K562 (cell line): ENCODE measurements around the gene LENEP. TPM values are rescaled to one million over a fixed set of nuclear protein-coding genes. Genes with fewer than 3 reads are reported as not detected.

Experiments used
- CBX3 ChIP-seq, 2 experiments: IDR thresholded peaks; 1 replicate in 1 of 2; 2 replicates in 1 of 2; pipeline ENCODE4 v1.6.1; 2012; ENCODE audit warnings: inconsistent platforms in 2 of 2, low read length in 2 of 2, borderline replicate concordance in 1 of 2, control low read depth in 1 of 2
- HNRNPK ChIP-seq: fragments of 200-400 bp; formaldehyde crosslinking; IDR thresholded peaks from one replicate; pipeline ENCODE4 v1.6.1; 2018; ENCODE audit warnings: mild to moderate bottlenecking, low read depth, low read length; ENCODE audit not compliant: poor library complexity, severe bottlenecking
- KDM1A ChIP-seq, 2 experiments: fragments of 450-650 bp; IDR thresholded peaks; 2 replicates each; pipeline ENCODE4 v1.6.1; 2016; ENCODE audit warnings: mild to moderate bottlenecking in 2 of 2
- KLF6 ChIP-seq: fragments of 250-450 bp; sonication (Bioruptor Pico); IDR thresholded peaks from 2 replicates; pipeline ENCODE4 v1.4.0; 2020; ENCODE audit warnings: mild to moderate bottlenecking, moderate library complexity, borderline replicate concordance
- MAFF ChIP-seq: IDR thresholded peaks from 2 replicates; pipeline ENCODE4 v1.6.1; 2012; ENCODE audit warnings: low read length, improper control_type of control experiment
- MEF2D ChIP-seq: conservative IDR thresholded peaks from 2 replicates; pipeline ENCODE4 v1.6.1; 2016; ENCODE audit warnings: low read depth, missing genetic modification characterization, missing compliant biosample characterization
- NBN ChIP-seq: fragments of 450-650 bp; IDR thresholded peaks from 2 replicates; pipeline ENCODE4 v1.6.1; 2016; ENCODE audit warnings: low read depth, mild to moderate bottlenecking
- PRMT5 ChIP-seq: sonication (generic); formaldehyde crosslinking; IDR thresholded peaks from 2 replicates; pipeline ENCODE4 v1.5.0; 2020; ENCODE audit warnings: missing genetic modification reagents
- RUNX1 ChIP-seq: sonication (generic); IDR thresholded peaks from 2 replicates; pipeline ENCODE4 v1.6.1; 2016; ENCODE audit warnings: antibody characterized with exemption, low read depth
- SRSF3 ChIP-seq: fragments of 200-400 bp; formaldehyde crosslinking; IDR thresholded peaks from 2 replicates; pipeline ENCODE4 v1.6.1; 2016; ENCODE audit warnings: mild to moderate bottlenecking, low read length, moderate library complexity; ENCODE audit not compliant: insufficient read depth
- TSC22D4 ChIP-seq: fragments of 450-650 bp; IDR thresholded peaks from 2 replicates; pipeline ENCODE4 v1.6.1; 2016; ENCODE audit warnings: missing genetic modification characterization, missing biosample characterization, control low read depth
- ZNF445 ChIP-seq: fragments of 250-450 bp; sonication (Bioruptor Pico); IDR thresholded peaks from 2 replicates; pipeline ENCODE4 v1.4.0; 2020; ENCODE audit warnings: low read depth, mild to moderate bottlenecking, moderate library complexity
- polyA plus RNA-seq, 8 experiments: library from polyadenylated mRNA; depleted of rRNA in 4 of 8; stranded (reverse) in 5 of 8; unstranded in 3 of 8; fragments of >200 nt; fragmentation: Nextera tagmentation in 2 of 8; fragmentation: Illumina TruSeq in 1 of 8; extraction: Ambion mirVana in 2 of 8; extraction: Trizol in 1 of 8; gene quantifications; 2 replicates each; pipeline versions ENCODE4 v1.2.1 to v1.2.3, GENCODE V29; 2011 to 2014; ENCODE audit warnings: inconsistent platforms in 1 of 8, missing spikeins in 1 of 8
- total RNA-seq, 7 experiments: library from RNA; depleted of rRNA in 6 of 7; stranded (reverse); fragments of >200 nt in 6 of 7; fragmentation: Illumina TruSeq in 2 of 7; extraction: Trizol in 2 of 7; gene quantifications; 2 replicates each; pipeline versions ENCODE4 v1.2.1 to v1.2.3, GENCODE V29; 2011 to 2021; ENCODE audit warnings: low replicate concordance in 1 of 7
- TF ChIP-seq, protein P1 (sequence below): fragments of 200-800 bp; sonication (Bioruptor generic); IDR thresholded peaks from 2 replicates; pipeline ENCODE4 v1.6.1; 2016; ENCODE audit warnings: missing genetic modification characterization, missing compliant biosample characterization
- TF ChIP-seq, protein P2 (sequence below): fragments of 450-650 bp; IDR thresholded peaks from 2 replicates; pipeline ENCODE4 v1.6.1; 2016; ENCODE audit warnings: low read depth, mild to moderate bottlenecking, moderate library complexity
- TF ChIP-seq, protein P3 (sequence below): fragments of 250-450 bp; sonication (Bioruptor Pico); IDR thresholded peaks from 2 replicates; pipeline ENCODE4 v1.4.0; 2020

Gene LENEP
- total and polyA plus RNA-seq, 9 of the 15 experiments (the other 6 are each of a cell fraction or from before 2014, with no cell fraction given) = 0.23 to 0.87 (median 0.67) TPM; not detected in 5

DNA sequence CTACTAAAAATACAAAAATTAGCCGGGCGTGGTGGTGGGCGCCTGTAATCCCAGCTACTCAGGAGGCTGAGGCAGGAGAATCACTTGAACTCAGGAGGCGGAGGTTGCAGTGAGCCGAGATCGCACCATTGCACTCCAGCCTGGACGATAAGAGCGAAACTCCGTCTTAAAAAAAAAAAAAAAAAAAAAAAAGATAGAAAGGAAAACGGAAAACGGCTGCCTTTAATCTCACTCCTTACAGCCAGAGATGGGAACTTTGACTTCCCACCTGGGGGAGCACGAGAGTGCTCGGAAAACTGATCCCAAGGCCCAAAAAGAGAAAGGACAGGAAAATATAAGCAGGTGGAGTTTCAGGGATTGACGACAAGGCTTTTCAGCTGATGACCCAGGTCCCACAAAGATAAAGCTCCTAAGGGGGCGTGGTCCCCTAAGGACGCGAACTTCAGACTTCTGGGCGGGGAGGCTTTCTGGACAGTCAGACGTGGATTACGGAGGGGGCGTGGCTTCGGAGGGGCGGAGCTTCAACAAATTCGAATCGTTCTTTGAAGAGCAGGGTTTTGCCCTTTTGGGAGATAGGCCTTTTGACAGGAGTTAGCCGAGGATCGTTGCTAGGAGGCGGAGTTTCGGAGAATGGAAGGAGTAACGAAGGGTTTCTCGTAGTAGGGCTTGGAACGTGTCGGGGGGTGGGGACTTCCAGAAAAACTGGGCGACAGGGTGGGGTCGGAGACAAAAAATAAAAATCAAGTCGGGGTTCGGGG, 19.9 kb upstream of the LENEP start (continued):
- no peak for TF ChIP-seq KLF6 (CRISPR knock-in tag)
- no peak for TF ChIP-seq ZNF445 (CRISPR knock-in tag)
- no peak for TF ChIP-seq MEF2D
- TF ChIP-seq NBN = peak; percentile 86
- TF ChIP-seq PRMT5 (CRISPR knock-in tag) = no peak
- TF ChIP-seq MAFF = no peak
- no peak for TF ChIP-seq RUNX1
- TF ChIP-seq SRSF3 = no peak
- no peak for TF ChIP-seq CBX3 (IDR thresholded peaks at IDR 0.05; ENCODE audit: borderline replicate concordance in 1 of 2, low read length in 2 of 2)
- TF ChIP-seq, protein P1, sequence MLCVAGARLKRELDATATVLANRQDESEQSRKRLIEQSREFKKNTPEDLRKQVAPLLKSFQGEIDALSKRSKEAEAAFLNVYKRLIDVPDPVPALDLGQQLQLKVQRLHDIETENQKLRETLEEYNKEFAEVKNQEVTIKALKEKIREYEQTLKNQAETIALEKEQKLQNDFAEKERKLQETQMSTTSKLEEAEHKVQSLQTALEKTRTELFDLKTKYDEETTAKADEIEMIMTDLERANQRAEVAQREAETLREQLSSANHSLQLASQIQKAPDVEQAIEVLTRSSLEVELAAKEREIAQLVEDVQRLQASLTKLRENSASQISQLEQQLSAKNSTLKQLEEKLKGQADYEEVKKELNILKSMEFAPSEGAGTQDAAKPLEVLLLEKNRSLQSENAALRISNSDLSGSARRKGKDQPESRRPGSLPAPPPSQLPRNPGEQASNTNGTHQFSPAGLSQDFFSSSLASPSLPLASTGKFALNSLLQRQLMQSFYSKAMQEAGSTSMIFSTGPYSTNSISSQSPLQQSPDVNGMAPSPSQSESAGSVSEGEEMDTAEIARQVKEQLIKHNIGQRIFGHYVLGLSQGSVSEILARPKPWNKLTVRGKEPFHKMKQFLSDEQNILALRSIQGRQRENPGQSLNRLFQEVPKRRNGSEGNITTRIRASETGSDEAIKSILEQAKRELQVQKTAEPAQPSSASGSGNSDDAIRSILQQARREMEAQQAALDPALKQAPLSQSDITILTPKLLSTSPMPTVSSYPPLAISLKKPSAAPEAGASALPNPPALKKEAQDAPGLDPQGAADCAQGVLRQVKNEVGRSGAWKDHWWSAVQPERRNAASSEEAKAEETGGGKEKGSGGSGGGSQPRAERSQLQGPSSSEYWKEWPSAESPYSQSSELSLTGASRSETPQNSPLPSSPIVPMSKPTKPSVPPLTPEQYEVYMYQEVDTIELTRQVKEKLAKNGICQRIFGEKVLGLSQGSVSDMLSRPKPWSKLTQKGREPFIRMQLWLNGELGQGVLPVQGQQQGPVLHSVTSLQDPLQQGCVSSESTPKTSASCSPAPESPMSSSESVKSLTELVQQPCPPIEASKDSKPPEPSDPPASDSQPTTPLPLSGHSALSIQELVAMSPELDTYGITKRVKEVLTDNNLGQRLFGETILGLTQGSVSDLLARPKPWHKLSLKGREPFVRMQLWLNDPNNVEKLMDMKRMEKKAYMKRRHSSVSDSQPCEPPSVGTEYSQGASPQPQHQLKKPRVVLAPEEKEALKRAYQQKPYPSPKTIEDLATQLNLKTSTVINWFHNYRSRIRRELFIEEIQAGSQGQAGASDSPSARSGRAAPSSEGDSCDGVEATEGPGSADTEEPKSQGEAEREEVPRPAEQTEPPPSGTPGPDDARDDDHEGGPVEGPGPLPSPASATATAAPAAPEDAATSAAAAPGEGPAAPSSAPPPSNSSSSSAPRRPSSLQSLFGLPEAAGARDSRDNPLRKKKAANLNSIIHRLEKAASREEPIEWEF (CRISPR knock-in tag) = no peak
- TF ChIP-seq, protein P2, sequence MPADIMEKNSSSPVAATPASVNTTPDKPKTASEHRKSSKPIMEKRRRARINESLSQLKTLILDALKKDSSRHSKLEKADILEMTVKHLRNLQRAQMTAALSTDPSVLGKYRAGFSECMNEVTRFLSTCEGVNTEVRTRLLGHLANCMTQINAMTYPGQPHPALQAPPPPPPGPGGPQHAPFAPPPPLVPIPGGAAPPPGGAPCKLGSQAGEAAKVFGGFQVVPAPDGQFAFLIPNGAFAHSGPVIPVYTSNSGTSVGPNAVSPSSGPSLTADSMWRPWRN = 0 out of 2 replicates have a peak, but pooled peaks have one; percentile 15
- 0 out of 4 replicates have a peak, but pooled peaks of 1 of the 2 experiments have one; percentile 25 for TF ChIP-seq KDM1A (IDR thresholded peaks at IDR 0.05)
- TF ChIP-seq TSC22D4 (tag) = no peak
- TF ChIP-seq HNRNPK = no peak
- TF ChIP-seq, protein P3, sequence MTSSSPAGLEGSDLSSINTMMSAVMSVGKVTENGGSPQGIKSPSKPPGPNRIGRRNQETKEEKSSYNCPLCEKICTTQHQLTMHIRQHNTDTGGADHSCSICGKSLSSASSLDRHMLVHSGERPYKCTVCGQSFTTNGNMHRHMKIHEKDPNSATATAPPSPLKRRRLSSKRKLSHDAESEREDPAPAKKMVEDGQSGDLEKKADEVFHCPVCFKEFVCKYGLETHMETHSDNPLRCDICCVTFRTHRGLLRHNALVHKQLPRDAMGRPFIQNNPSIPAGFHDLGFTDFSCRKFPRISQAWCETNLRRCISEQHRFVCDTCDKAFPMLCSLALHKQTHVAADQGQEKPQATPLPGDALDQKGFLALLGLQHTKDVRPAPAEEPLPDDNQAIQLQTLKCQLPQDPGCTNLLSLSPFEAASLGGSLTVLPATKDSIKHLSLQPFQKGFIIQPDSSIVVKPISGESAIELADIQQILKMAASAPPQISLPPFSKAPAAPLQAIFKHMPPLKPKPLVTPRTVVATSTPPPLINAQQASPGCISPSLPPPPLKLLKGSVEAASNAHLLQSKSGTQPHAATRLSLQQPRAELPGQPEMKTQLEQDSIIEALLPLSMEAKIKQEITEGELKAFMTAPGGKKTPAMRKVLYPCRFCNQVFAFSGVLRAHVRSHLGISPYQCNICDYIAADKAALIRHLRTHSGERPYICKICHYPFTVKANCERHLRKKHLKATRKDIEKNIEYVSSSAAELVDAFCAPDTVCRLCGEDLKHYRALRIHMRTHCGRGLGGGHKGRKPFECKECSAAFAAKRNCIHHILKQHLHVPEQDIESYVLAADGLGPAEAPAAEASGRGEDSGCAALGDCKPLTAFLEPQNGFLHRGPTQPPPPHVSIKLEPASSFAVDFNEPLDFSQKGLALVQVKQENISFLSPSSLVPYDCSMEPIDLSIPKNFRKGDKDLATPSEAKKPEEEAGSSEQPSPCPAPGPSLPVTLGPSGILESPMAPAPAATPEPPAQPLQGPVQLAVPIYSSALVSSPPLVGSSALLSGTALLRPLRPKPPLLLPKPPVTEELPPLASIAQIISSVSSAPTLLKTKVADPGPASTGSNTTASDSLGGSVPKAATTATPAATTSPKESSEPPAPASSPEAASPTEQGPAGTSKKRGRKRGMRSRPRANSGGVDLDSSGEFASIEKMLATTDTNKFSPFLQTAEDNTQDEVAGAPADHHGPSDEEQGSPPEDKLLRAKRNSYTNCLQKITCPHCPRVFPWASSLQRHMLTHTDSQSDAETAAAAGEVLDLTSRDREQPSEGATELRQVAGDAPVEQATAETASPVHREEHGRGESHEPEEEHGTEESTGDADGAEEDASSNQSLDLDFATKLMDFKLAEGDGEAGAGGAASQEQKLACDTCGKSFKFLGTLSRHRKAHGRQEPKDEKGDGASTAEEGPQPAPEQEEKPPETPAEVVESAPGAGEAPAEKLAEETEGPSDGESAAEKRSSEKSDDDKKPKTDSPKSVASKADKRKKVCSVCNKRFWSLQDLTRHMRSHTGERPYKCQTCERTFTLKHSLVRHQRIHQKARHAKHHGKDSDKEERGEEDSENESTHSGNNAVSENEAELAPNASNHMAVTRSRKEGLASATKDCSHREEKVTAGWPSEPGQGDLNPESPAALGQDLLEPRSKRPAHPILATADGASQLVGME (CRISPR knock-in tag) = no peak
